H9 (cell line): ENCODE measurements around the gene EHHADH. TPM values are rescaled to one million over a fixed set of nuclear protein-coding genes. Genes with fewer than 3 reads are reported as not detected.

Experiments
- DNase-seq: peaks from one replicate; pipeline ENCODE4 v3.0.0-alpha.2; 2017
- H2AFZ ChIP-seq: one replicate; pipeline ENCODE4 v1.6.1; 2013; ENCODE audit warnings: mild to moderate bottlenecking, low read length, control low read depth, moderate library complexity
- H2AK5ac ChIP-seq: 2 replicates; pipeline ENCODE4 v1.6.1; 2013; ENCODE audit warnings: low read length, control low read depth, mixed read lengths; ENCODE audit not compliant: insufficient read length
- H2BK120ac ChIP-seq: one replicate; pipeline ENCODE4 v1.6.1; 2013; ENCODE audit warnings: low read depth, mild to moderate bottlenecking, low read length, control low read depth, inconsistent platforms; ENCODE audit not compliant: poor library complexity, severe bottlenecking
- H2BK12ac ChIP-seq: 2 replicates; pipeline ENCODE4 v1.6.1; 2013; ENCODE audit warnings: low read length, control low read depth, mixed read lengths, low read depth; ENCODE audit not compliant: insufficient read length
- H2BK15ac ChIP-seq: 2 replicates; pipeline ENCODE4 v1.6.1; 2013; ENCODE audit warnings: low read depth, low read length, control low read depth
- H2BK20ac ChIP-seq: one replicate; pipeline ENCODE4 v1.6.1; 2013; ENCODE audit warnings: low read depth, mild to moderate bottlenecking, low read length, control low read depth, inconsistent platforms; ENCODE audit not compliant: poor library complexity, severe bottlenecking
- H2BK5ac ChIP-seq: 2 replicates; pipeline ENCODE4 v1.6.1; 2013; ENCODE audit warnings: low read length, control low read depth, mixed read lengths; ENCODE audit not compliant: insufficient read length
- H3K14ac ChIP-seq: 2 replicates; pipeline ENCODE4 v1.6.1; 2013; ENCODE audit warnings: low read length, control low read depth; ENCODE audit not compliant: insufficient read depth
- H3K18ac ChIP-seq: 2 replicates; pipeline ENCODE4 v1.6.1; 2013; ENCODE audit warnings: low read depth, mild to moderate bottlenecking, mixed read lengths, low read length, control low read depth; ENCODE audit not compliant: insufficient read length
- H3K23ac ChIP-seq: 2 replicates; pipeline ENCODE4 v1.6.1; 2013; ENCODE audit warnings: low read length, control low read depth, mixed read lengths, low read depth; ENCODE audit not compliant: insufficient read length
- H3K23me2 ChIP-seq: 2 replicates; pipeline ENCODE4 v1.6.1; 2013; ENCODE audit warnings: low read depth, mild to moderate bottlenecking, mixed read lengths, low read length, control low read depth; ENCODE audit not compliant: insufficient read length, poor library complexity, severe bottlenecking
- H3K27ac ChIP-seq: 2 replicates; pipeline ENCODE4 v1.5.1; 2013; ENCODE audit warnings: low read length, control low read depth, mixed read lengths, low read depth; ENCODE audit not compliant: insufficient read length
- H3K27me3 ChIP-seq: 2 replicates; pipeline ENCODE4 v1.6.1; 2013; ENCODE audit warnings: low read length, control low read depth, inconsistent platforms; ENCODE audit not compliant: insufficient read depth
- H3K4ac ChIP-seq: 2 replicates; pipeline ENCODE4 v1.6.1; 2013; ENCODE audit warnings: low read depth, mild to moderate bottlenecking, control low read depth, inconsistent platforms, low read length, moderate library complexity
- H3K4me1 ChIP-seq: 2 replicates; pipeline ENCODE4 v1.6.1; 2013; ENCODE audit warnings: low read length, control low read depth, inconsistent platforms; ENCODE audit not compliant: insufficient read depth
- H3K4me2 ChIP-seq: 2 replicates; pipeline ENCODE4 v1.6.1; 2013; ENCODE audit warnings: low read length, control low read depth, mixed read lengths; ENCODE audit not compliant: insufficient read length, insufficient read depth
- H3K56ac ChIP-seq: 2 replicates; pipeline ENCODE4 v1.6.1; 2013; ENCODE audit warnings: low read depth, mild to moderate bottlenecking, mixed read lengths, low read length, control low read depth; ENCODE audit not compliant: insufficient read length
- H3K79me1 ChIP-seq: 2 replicates; pipeline ENCODE4 v1.6.1; 2013; ENCODE audit warnings: low read depth, mild to moderate bottlenecking, moderate library complexity, low read length, control low read depth, inconsistent platforms; ENCODE audit not compliant: insufficient read depth, poor library complexity, severe bottlenecking
- H3K79me2 ChIP-seq: 2 replicates; pipeline ENCODE4 v1.6.1; 2013; ENCODE audit warnings: low read length, control low read depth, inconsistent platforms; ENCODE audit not compliant: insufficient read depth
- H3K9ac ChIP-seq: 2 replicates; pipeline ENCODE4 v1.6.1; 2013; ENCODE audit warnings: low read length, control low read depth, mixed read lengths; ENCODE audit not compliant: insufficient read length; ENCODE audit errors: extremely low read depth
- H3K9me3 ChIP-seq: one replicate; pipeline ENCODE4 v1.6.1; 2013; ENCODE audit warnings: low read depth, low read length, inconsistent platforms; ENCODE audit not compliant: control insufficient read depth
- H3T11ph ChIP-seq: one replicate; pipeline ENCODE4 v1.6.1; 2013; ENCODE audit warnings: mild to moderate bottlenecking, low read length, control low read depth, inconsistent platforms
- H4K20me1 ChIP-seq: one replicate; pipeline ENCODE4 v1.6.1; 2013; ENCODE audit not compliant: control insufficient read depth, insufficient read length, insufficient read depth
- H4K5ac ChIP-seq: 2 replicates; pipeline ENCODE4 v1.6.1; 2013; ENCODE audit warnings: low read depth, mild to moderate bottlenecking, mixed read lengths, low read length, control low read depth; ENCODE audit not compliant: insufficient read length
- H4K8ac ChIP-seq: replicated peaks from 2 replicates; pipeline ENCODE4 v1.6.1; 2013; ENCODE audit warnings: low read length, control low read depth, mixed read lengths, low read depth; ENCODE audit not compliant: insufficient read length
- H4K91ac ChIP-seq: 2 replicates; pipeline ENCODE4 v1.6.1; 2013; ENCODE audit warnings: low read depth, mild to moderate bottlenecking, moderate library complexity, mixed read lengths, low read length, control low read depth; ENCODE audit not compliant: insufficient read length
- H3K27ac Mint-ChIP-seq, 3 experiments: 2 replicates in 2 of 3; 3 replicates in 1 of 3; pipeline ENCODE4 v1.8.0; 2020 to 2021; ENCODE audit warnings: mixed read lengths in 3 of 3, mild to moderate bottlenecking in 1 of 3, moderate library complexity in 1 of 3
- H3K27me3 Mint-ChIP-seq: 2 replicates; pipeline ENCODE4 v1.8.0; 2021; ENCODE audit warnings: low read depth, mild to moderate bottlenecking, moderate library complexity, mixed read lengths
- H3K36me3 Mint-ChIP-seq, 3 experiments: 2 replicates in 2 of 3; 3 replicates in 1 of 3; pipeline ENCODE4 v1.8.0; 2020 to 2021; ENCODE audit warnings: low read depth in 3 of 3, mixed read lengths in 3 of 3; ENCODE audit not compliant: insufficient read depth in 1 of 3
- H3K4me1 Mint-ChIP-seq, 2 experiments: 2 replicates each; pipeline ENCODE4 v1.8.0; 2020; ENCODE audit warnings: mixed read lengths in 2 of 2
- H3K4me3 Mint-ChIP-seq, 2 experiments: 2 replicates in 1 of 2; 3 replicates in 1 of 2; pipeline ENCODE4 v1.8.0; 2020 to 2021; ENCODE audit warnings: mild to moderate bottlenecking in 2 of 2, mixed read lengths in 2 of 2, moderate library complexity in 1 of 2
- H3K9me3 Mint-ChIP-seq, 2 experiments: 2 replicates in 1 of 2; 3 replicates in 1 of 2; pipeline ENCODE4 v1.8.0; 2020; ENCODE audit warnings: mild to moderate bottlenecking in 2 of 2, mixed read lengths in 2 of 2, moderate library complexity in 1 of 2
- CTCF ChIP-seq: fragments of 200-600 bp; sonication (generic); conservative IDR thresholded peaks from 3 replicates; pipeline ENCODE4 v1.8.0; 2021; ENCODE audit warnings: antibody characterized with exemption, mild to moderate bottlenecking
- WGBS: extraction: QIAGEN DNeasy Blood & Tissue Kit; methylation state at CpG from one replicate; pipeline ENCODE4 v1.1.7; 2013; ENCODE audit warnings: missing lambda C conversion rate, low lambda C conversion rate, mixed read lengths; ENCODE audit not compliant: insufficient read length; ENCODE audit errors: extremely low coverage; 5-methylcytosine and 5-hydroxymethylcytosine counted together
- total RNA-seq: library from RNA; stranded (reverse); gene quantifications from 2 replicates; pipeline ENCODE4 v1.2.1, GENCODE V29; 2021

EHHADH gene
- total RNA-seq, 1 experiment from 2014 or later = 2.1 TPM

GRCh38 chr3:185157347-185157746 is 96.5 kb downstream of the EHHADH start:
- H2BK5ac ChIP-seq = no peak overlapping the region
- Mint-ChIP-seq H3K27ac (no peak overlapping the region), H3K4me3 (no peak overlapping the region), H3K36me3 (no peaks in the 10 kb centered on the region), H3K9me3 (no peaks in the 10 kb centered on the region), H3K27me3 (peaks cover 13% of the 10 kb centered on the region), H3K4me1 (peaks cover 2% of the 10 kb centered on the region in 2 experiments; a peak in 1 of 4 replicates)
- H3K9ac ChIP-seq = no peak overlapping the region
- H3K56ac ChIP-seq = no peak overlapping the region
- no peak overlapping the region for H2AFZ ChIP-seq
- no peaks in the 10 kb centered on the region for H3K79me1 ChIP-seq
- H2BK12ac ChIP-seq = no peak overlapping the region
- no peaks in the 10 kb centered on the region for H3K79me2 ChIP-seq
- H2AK5ac ChIP-seq = no peak overlapping the region
- H4K8ac ChIP-seq = no peak overlapping the region
- no peaks in the 10 kb centered on the region for H4K20me1 ChIP-seq
- H3K4me1 ChIP-seq = peaks cover 4% of the 10 kb centered on the region; the same call in 1 of the 2 replicates
- TF ChIP-seq CTCF = no peak
- no peaks in the 10 kb centered on the region; the same call in 1 of the 2 replicates for H3K27me3 ChIP-seq
- H4K91ac ChIP-seq = no peak overlapping the region
- no peak overlapping the region for H3T11ph ChIP-seq
- no peak overlapping the region for H2BK20ac ChIP-seq
- no CpG with 5 or more reads among the region's 3 CpGs for WGBS
- no peak for DNase-seq
- H3K4me2 ChIP-seq = no peak overlapping the region
- no peak overlapping the region for H3K27ac ChIP-seq
- no peak overlapping the region for H3K18ac ChIP-seq
- no peak overlapping the region for H3K4ac ChIP-seq
- H3K23ac ChIP-seq = no peak overlapping the region
- no peak overlapping the region for H4K5ac ChIP-seq
- no peaks in the 10 kb centered on the region for H3K9me3 ChIP-seq
- no peak overlapping the region for H2BK15ac ChIP-seq
- H3K14ac ChIP-seq = no peak overlapping the region
- no peak overlapping the region for H2BK120ac ChIP-seq
- H3K23me2 ChIP-seq = peaks cover 8% of the 10 kb centered on the region
